Ascending aorta (tissue), 2 donors: ENCODE data around the gene PEX11G. TPM values are rescaled to one million over a fixed set of nuclear protein-coding genes. Genes with fewer than 3 reads are reported as not detected.

Experiments
- DNase-seq, 2 donors: peaks; one replicate each; pipeline ENCODE4 v3.0.0-alpha.2; 2019; ENCODE audit warnings: low spot score in 2 of 2
- H3K27ac ChIP-seq, 2 donors: fragments of 200-600 bp; sonication (generic); one replicate each; pipeline ENCODE4 v1.5.1; 2016 to 2017; ENCODE audit warnings: mild to moderate bottlenecking in 1 of 2
- H3K27me3 ChIP-seq: fragments of 200-600 bp; sonication (generic); one replicate; pipeline ENCODE4 v1.5.1; 2017
- H3K36me3 ChIP-seq, 2 donors: fragments of 200-600 bp; sonication (generic); one replicate each; pipeline ENCODE4 v1.5.1; 2016
- H3K4me1 ChIP-seq, 2 donors: fragments of 200-600 bp; sonication (generic); one replicate each; pipeline ENCODE4 v1.5.1; 2016 to 2017; ENCODE audit warnings: mild to moderate bottlenecking in 1 of 2
- H3K4me3 ChIP-seq, 2 donors: fragments of 200-600 bp; sonication (generic); one replicate each; pipeline ENCODE4 v1.5.1; 2016 to 2017; ENCODE audit warnings: mild to moderate bottlenecking in 1 of 2
- H3K9me3 ChIP-seq, 2 donors: fragments of 200-600 bp; sonication (generic); one replicate each; pipeline ENCODE4 v1.5.1; 2016
- intact Hi-C: fragments of 100-400 bp; cut with DNase I; formaldehyde crosslinking; loops from one replicate; pipeline ENCODE4 v1.15.1; 2023
- total RNA-seq: library from RNA; depleted of rRNA; stranded (reverse); fragments of >200 nt; gene quantifications from one replicate; pipeline ENCODE4 v1.1.0, GENCODE V29; 2016
- TF ChIP-seq, protein P1 (sequence below), 3 experiments: fragments of 200-600 bp in 2 of 3; fragments of 450-650 bp in 1 of 3; sonication (generic) in 2 of 3; IDR thresholded peaks; one replicate each; pipeline ENCODE4 v1.5.1; 2016 to 2019; ENCODE audit warnings: antibody characterized with exemption in 3 of 3, mild to moderate bottlenecking in 1 of 3, moderate library complexity in 1 of 3

PEX11G gene
- total RNA-seq, 1 donor from 2014 or later, result not detected

DNA sequence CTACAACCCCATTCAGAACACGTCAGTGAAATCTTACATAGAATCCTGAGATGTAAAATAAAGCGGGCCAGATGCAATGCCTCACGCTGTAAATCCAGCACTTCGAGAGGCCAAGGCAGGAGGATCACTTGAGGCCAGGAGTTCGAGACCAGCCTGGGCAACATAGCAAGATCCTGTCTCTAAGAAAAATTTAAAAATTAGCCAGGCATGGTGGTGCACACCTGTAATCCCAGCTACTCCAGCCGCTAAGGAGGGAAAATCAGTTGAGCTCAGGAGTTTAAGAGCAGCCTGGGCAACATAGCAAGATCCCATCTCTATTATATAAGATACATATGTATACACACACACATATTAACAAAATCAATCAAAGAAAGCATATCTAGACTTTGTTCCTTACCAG is 41.2 kb downstream of the PEX11G start:
- no peaks in the 10 kb centered on the region for H3K27me3 ChIP-seq
- H3K27ac ChIP-seq, result no peak overlapping the region
- peaks cover 71 to 87% of the 10 kb centered on the region in 2 donors for H3K36me3 ChIP-seq
- H3K4me3 ChIP-seq, result no peak overlapping the region
- peaks cover 0 to 7% of the 10 kb centered on the region in 2 donors for H3K9me3 ChIP-seq
- TF ChIP-seq, protein P1, sequence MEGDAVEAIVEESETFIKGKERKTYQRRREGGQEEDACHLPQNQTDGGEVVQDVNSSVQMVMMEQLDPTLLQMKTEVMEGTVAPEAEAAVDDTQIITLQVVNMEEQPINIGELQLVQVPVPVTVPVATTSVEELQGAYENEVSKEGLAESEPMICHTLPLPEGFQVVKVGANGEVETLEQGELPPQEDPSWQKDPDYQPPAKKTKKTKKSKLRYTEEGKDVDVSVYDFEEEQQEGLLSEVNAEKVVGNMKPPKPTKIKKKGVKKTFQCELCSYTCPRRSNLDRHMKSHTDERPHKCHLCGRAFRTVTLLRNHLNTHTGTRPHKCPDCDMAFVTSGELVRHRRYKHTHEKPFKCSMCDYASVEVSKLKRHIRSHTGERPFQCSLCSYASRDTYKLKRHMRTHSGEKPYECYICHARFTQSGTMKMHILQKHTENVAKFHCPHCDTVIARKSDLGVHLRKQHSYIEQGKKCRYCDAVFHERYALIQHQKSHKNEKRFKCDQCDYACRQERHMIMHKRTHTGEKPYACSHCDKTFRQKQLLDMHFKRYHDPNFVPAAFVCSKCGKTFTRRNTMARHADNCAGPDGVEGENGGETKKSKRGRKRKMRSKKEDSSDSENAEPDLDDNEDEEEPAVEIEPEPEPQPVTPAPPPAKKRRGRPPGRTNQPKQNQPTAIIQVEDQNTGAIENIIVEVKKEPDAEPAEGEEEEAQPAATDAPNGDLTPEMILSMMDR (IDR thresholded peaks at IDR 0.05), result no peak
- no peak for DNase-seq
- H3K4me1 ChIP-seq, result no peaks in the 10 kb centered on the region
- intact Hi-C loops, result no loop called here

DNA sequence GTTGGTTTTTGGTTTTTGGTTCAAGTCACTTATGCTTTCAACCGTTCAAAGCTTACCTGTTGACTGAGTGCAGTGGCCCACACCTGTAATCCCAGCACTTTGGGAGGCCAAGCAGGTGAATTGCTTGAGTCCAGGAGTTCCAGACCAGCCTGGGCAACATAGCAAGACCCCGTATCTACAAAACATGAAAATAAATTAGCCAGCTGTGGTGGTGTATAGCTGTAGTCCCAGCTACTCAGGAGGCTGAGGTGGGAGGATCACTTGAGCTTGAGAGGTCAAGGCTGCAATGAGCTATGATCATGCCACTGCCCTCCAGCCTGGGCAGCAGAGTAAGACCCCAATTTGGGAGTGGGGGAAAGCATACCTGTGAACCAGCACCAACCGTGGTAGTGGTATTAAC is 43.7 kb downstream of the PEX11G start:
- no peaks in the 10 kb centered on the region for H3K4me1 ChIP-seq
- no peaks in the 10 kb centered on the region for H3K27me3 ChIP-seq
- H3K36me3 ChIP-seq, result peaks cover 78 to 91% of the 10 kb centered on the region in 2 donors
- intact Hi-C loops, result no loop called here
- H3K4me3 ChIP-seq, result no peak overlapping the region
- no peak for DNase-seq
- peaks cover 0 to 4% of the 10 kb centered on the region in 2 donors for H3K9me3 ChIP-seq
- no peak overlapping the region for H3K27ac ChIP-seq
- TF ChIP-seq, protein P1 (IDR thresholded peaks at IDR 0.05), result no peak

DNA sequence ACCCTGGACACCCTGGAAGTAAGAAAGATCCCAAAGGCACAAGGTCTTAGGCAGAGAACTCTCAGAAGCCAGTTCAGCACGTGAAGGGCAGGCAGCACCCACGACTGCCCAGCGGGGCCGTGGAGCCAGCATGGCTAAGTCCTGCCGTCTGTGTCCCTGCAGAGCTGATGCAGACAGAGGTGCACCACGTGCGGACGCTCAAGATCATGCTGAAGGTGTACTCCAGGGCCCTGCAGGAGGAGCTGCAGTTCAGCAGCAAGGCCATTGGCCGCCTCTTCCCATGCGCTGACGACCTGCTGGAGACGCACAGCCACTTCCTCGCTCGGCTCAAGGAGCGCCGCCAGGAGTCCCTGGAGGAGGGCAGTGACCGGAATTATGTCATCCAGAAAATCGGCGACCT is 44.8 kb downstream of the PEX11G start:
- Histone ChIP-seq H3K4me1 (no peaks in the 10 kb centered on the region), H3K27me3 (no peaks in the 10 kb centered on the region), H3K9me3 (no peaks in the 10 kb centered on the region), H3K27ac (no peak overlapping the region), H3K36me3 (peaks cover 77 to 83% of the 10 kb centered on the region in 2 donors), H3K4me3 (no peak overlapping the region)
- intact Hi-C loops, result no loop called here
- DNase-seq, result no peak
- TF ChIP-seq, protein P1 (IDR thresholded peaks at IDR 0.05), result no peak

DNA sequence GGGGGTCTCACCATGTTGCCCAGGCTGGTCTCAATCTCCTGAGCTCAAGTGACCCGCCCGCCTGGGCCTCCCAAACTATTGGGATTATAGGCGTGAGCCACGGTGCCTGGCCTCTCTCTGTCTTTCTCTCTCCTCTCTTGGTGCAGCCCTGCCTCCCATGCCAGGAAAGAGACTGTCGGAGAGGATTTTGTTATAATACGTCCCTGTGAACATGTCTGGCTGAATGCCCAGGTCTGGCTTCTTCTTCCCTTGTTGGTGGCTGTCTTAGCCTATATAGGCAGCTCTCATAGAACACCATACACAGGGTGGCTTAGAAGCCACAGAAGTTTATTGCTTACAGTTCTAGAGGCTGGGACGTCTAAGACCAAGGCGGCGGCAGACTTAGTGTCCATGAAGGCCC is 46.4 kb downstream of the PEX11G start:
- Histone ChIP-seq H3K27me3 (no peaks in the 10 kb centered on the region), H3K4me3 (no peak overlapping the region), H3K4me1 (no peaks in the 10 kb centered on the region), H3K36me3 (peaks cover 62 to 67% of the 10 kb centered on the region in 2 donors), H3K27ac (no peak overlapping the region), H3K9me3 (no peaks in the 10 kb centered on the region)
- intact Hi-C loops, result no loop called here
- DNase-seq, result no peak
- TF ChIP-seq, protein P1 (IDR thresholded peaks at IDR 0.05), result no peak

DNA sequence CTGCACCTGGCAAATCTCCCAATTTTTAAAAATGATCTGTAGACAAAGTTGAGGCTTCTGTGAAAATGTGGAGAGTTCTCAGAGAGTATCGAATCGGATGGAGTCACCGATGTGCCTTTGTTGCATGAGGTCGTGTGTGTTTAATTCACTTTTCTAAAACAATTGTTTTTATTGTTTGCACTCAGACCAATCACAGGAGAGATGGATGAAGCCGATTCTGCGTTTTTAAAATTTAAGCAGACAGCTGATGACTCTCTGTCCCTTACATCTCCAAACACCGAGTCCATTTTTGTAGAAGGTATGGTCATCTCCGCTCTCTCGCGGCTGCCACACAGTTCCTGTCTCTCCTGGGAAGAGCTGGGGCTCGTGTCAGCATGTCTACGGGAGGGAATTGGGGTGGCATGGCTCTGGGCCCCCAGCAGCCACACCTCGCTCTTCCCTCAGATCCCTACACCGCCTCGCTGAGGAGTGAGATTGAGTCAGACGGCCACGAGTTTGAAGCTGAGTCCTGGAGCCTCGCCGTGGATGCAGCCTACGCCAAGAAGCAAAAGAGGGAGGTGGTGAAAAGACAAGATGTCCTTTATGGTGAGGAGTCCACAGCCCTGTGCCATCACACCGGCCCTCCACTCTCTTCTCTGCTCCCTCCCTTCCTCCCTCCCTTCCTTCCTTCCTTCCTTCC is 47.2 kb downstream of the PEX11G start:
- H3K27me3 ChIP-seq, result no peaks in the 10 kb centered on the region
- TF ChIP-seq, protein P1 (IDR thresholded peaks at IDR 0.05), result no peak
- intact Hi-C loops, result no loop called here
- no peak for DNase-seq
- H3K4me1 ChIP-seq, result no peaks in the 10 kb centered on the region
- no peak overlapping the region for H3K4me3 ChIP-seq
- H3K36me3 ChIP-seq, result peaks cover 56 to 59% of the 10 kb centered on the region in 2 donors
- H3K9me3 ChIP-seq, result no peaks in the 10 kb centered on the region
- no peak overlapping the region for H3K27ac ChIP-seq
